Esophagus squamous epithelium (tissue), 5 donors: ENCODE measurements around the gene PCSK6. TPM values are rescaled to one million over a fixed set of nuclear protein-coding genes. Genes with fewer than 3 reads are reported as not detected.

Experiments
- DNase-seq: peaks from one replicate; lab custom pipeline; 2025; lab: John Stamatoyannopoulos, UW
- H3K27ac ChIP-seq, 4 donors: fragments of 200-600 bp; sonication (generic); one replicate each; pipeline ENCODE4 v1.5.1; 2016 to 2019; ENCODE audit warnings: mild to moderate bottlenecking in 1 of 4
- H3K27me3 ChIP-seq, 4 donors: fragments of 200-600 bp; sonication (generic); 1 replicate in 3 of 4; 2 replicates in 1 of 4; pipeline versions ENCODE4 v1.5.1 to v1.6.0; 2017 to 2021; ENCODE audit warnings: antibody characterized with exemption in 1 of 4
- H3K36me3 ChIP-seq, 3 donors: fragments of 200-600 bp; sonication (generic); one replicate each; pipeline ENCODE4 v1.5.1; 2016 to 2019
- H3K4me1 ChIP-seq, 3 donors: fragments of 200-600 bp; sonication (generic); one replicate each; pipeline ENCODE4 v1.5.1; 2017 to 2019
- H3K4me3 ChIP-seq, 4 donors: fragments of 200-600 bp; sonication (generic); 1 replicate in 3 of 4; 2 replicates in 1 of 4; pipeline ENCODE4 v1.5.1; 2016 to 2019; ENCODE audit warnings: mild to moderate bottlenecking in 2 of 4, moderate library complexity in 1 of 4
- H3K9me3 ChIP-seq, 3 donors: fragments of 200-600 bp; sonication (generic); one replicate each; pipeline ENCODE4 v1.5.1; 2016 to 2019
- CTCF ChIP-seq, 6 experiments: fragments of 450-650 bp in 4 of 6; fragments of 200-600 bp in 2 of 6; sonication (generic) in 2 of 6; IDR thresholded peaks; one replicate each; pipeline ENCODE4 v1.5.1; 2016 to 2019; ENCODE audit warnings: antibody characterized with exemption in 6 of 6, mild to moderate bottlenecking in 4 of 6, moderate library complexity in 4 of 6
- POLR2A ChIP-seq, 4 donors: fragments of 450-650 bp; IDR thresholded peaks; one replicate each; pipeline ENCODE4 v1.6.1; 2017; ENCODE audit warnings: antibody characterized with exemption in 4 of 4, mild to moderate bottlenecking in 4 of 4, moderate library complexity in 3 of 4
- WGBS, 2 donors: methylation state at CpG; one replicate each; pipeline ENCODE4 v1.1.5; 2018; 5-methylcytosine and 5-hydroxymethylcytosine counted together
- intact Hi-C: fragments of 100-400 bp; cut with DNase I; formaldehyde crosslinking; loops from one replicate; pipeline ENCODE4 v1.15.0; 2022
- total RNA-seq, 4 donors: library from RNA; depleted of rRNA; stranded (reverse); fragments of >200 nt; gene quantifications; one replicate each; pipeline ENCODE4 v1.1.0, GENCODE V29; 2016
- donor health status: DM: yes; HTN: yes; CAD: no.

PCSK6 gene
- total RNA-seq, 4 donors from 2014 or later: 5.1 to 13.8 (median 9.2) TPM

GRCh38 chr15:101447168-101447533 lies 42.4 kb downstream of the PCSK6 start:
- intact Hi-C loops: no loop called here
- no peak for DNase-seq
- no CpG with 5 or more reads among the region's 2 CpGs for WGBS, 2 donors
- TF ChIP-seq POLR2A (IDR thresholded peaks at IDR 0.05) (no peak), CTCF (IDR thresholded peaks at IDR 0.05) (no peak)
- H3K27ac ChIP-seq: peak overlapping the region in 1 of 4 donors; percentile 36
- no peaks in the 10 kb centered on the region for H3K9me3 ChIP-seq
- peaks cover 0 to 7% (median 0%) of the 10 kb centered on the region in 4 donors for H3K27me3 ChIP-seq
- H3K4me3 ChIP-seq: no peak overlapping the region
- no peaks in the 10 kb centered on the region for H3K36me3 ChIP-seq
- peaks cover 0 to 30% (median 9%) of the 10 kb centered on the region in 3 donors for H3K4me1 ChIP-seq

- H3K9me3 ChIP-seq: no peaks in the 10 kb centered on the region
- DNase-seq: no peak
- H3K27ac ChIP-seq: peak overlapping the region in 2 of 4 donors; percentile 9 to 36
- no peak overlapping the region for H3K4me3 ChIP-seq
- TF ChIP-seq POLR2A (IDR thresholded peaks at IDR 0.05) (no peak), CTCF (IDR thresholded peaks at IDR 0.05) (no peak)
- peaks cover 0 to 7% (median 0%) of the 10 kb centered on the region in 4 donors for H3K27me3 ChIP-seq
- peaks cover 0 to 30% (median 9%) of the 10 kb centered on the region in 3 donors for H3K4me1 ChIP-seq
- no peaks in the 10 kb centered on the region for H3K36me3 ChIP-seq
- intact Hi-C loops: no loop called here
- 50 to 60% methylated on average over 7 to 11 of the region's 12 CpGs for WGBS, 2 donors
These were observed 42.9 kb downstream of the PCSK6 start for GRCh38 chr15:101446518-101447167.

- peak overlapping the region in 1 of 4 donors; percentile 12 for H3K4me3 ChIP-seq
- H3K9me3 ChIP-seq: no peaks in the 10 kb centered on the region
- peak overlapping the region in 3 of 4 donors; percentile 9 to 83 (median 63) for H3K27ac ChIP-seq
- intact Hi-C loops: no loop called here
- H3K27me3 ChIP-seq: peaks cover 0 to 7% (median 0%) of the 10 kb centered on the region in 4 donors
- no peak for DNase-seq
- TF ChIP-seq CTCF (IDR thresholded peaks at IDR 0.05): no peak
- TF ChIP-seq POLR2A (IDR thresholded peaks at IDR 0.05): no peak
- no peaks in the 10 kb centered on the region for H3K36me3 ChIP-seq
- H3K4me1 ChIP-seq: peaks cover 0 to 29% (median 9%) of the 10 kb centered on the region in 3 donors
- WGBS, 2 donors: 27 to 41% methylated on average over 12 to 17 of the region's 22 CpGs
These were observed 43.7 kb downstream of the PCSK6 start for GRCh38 chr15:101445562-101446517.

- H3K27ac ChIP-seq: peak overlapping the region in 1 of 4 donors; percentile 83
- WGBS, 2 donors: 80 to 86% methylated on average over 11 to 12 of the region's 12 CpGs
These were observed 44.5 kb downstream of the PCSK6 start for GRCh38 chr15:101444807-101445508.

More at GRCh38 chr15:101444807-101445508, 44.5 kb downstream of the PCSK6 start:
- DNase-seq: no peak
- Histone ChIP-seq H3K4me3 (no peak overlapping the region), H3K9me3 (no peaks in the 10 kb centered on the region), H3K4me1 (peaks cover 0 to 30% (median 9%) of the 10 kb centered on the region in 3 donors), H3K27me3 (peaks cover 0 to 7% (median 0%) of the 10 kb centered on the region in 4 donors), H3K36me3 (no peaks in the 10 kb centered on the region)
- no peak for TF ChIP-seq POLR2A (IDR thresholded peaks at IDR 0.05)
- TF ChIP-seq CTCF (IDR thresholded peaks at IDR 0.05): no peak
- intact Hi-C loops: no loop called here
